Lower lobe of right lung (tissue), 2 donors: ENCODE measurements around the gene ADGRG1. TPM values are rescaled to one million over a fixed set of nuclear protein-coding genes. Genes with fewer than 3 reads are reported as not detected.
A peak's percentile ranks its signal among the peaks of the same experiment; 100 is the strongest.

ENCODE experiments used
- ATAC-seq, 2 donors: fragments of 200-7000 bp; cut with Tn5 transposase; one replicate each; pipeline ENCODE4 v1.9.1; 2020 to 2022; ENCODE audit warnings: mild to moderate bottlenecking in 2 of 2, moderate library complexity in 2 of 2
- DNase-seq: peaks from one replicate; pipeline ENCODE4 v3.0.0-alpha.2; 2020
- H3K27ac ChIP-seq: fragments of 200-600 bp; one replicate; pipeline ENCODE4 v1.8.0; 2022
- H3K27me3 ChIP-seq: fragments of 200-600 bp; one replicate; pipeline ENCODE4 v1.8.0; 2022; ENCODE audit warnings: low read depth
- H3K36me3 ChIP-seq: fragments of 200-600 bp; one replicate; pipeline ENCODE4 v1.8.0; 2022; ENCODE audit warnings: mild to moderate bottlenecking
- H3K4me1 ChIP-seq: fragments of 200-600 bp; one replicate; pipeline ENCODE4 v1.8.0; 2022
- H3K4me3 ChIP-seq: fragments of 200-600 bp; one replicate; pipeline ENCODE4 v1.8.0; 2022; ENCODE audit warnings: mild to moderate bottlenecking
- H3K9me3 ChIP-seq: fragments of 200-600 bp; one replicate; pipeline ENCODE4 v1.8.0; 2022
- intact Hi-C: fragments of 100-400 bp; cut with DNase I; formaldehyde crosslinking; loops from one replicate; pipeline ENCODE4 v1.11.0; 2022
- total RNA-seq: library from RNA; stranded (reverse); fragmentation: NEBNext Ultra II Directional; extraction: Animal tissue kit (Norgen Biotek cat#: 25700); gene quantifications from one replicate; pipeline ENCODE4 v1.2.1, GENCODE V29; 2021
- TF ChIP-seq, protein P1 (sequence below): fragments of 200-600 bp; IDR thresholded peaks from one replicate; pipeline ENCODE4 v1.8.0; 2022; ENCODE audit warnings: antibody characterized with exemption, mild to moderate bottlenecking
- donor health status: DM: no; HTN: yes; CAD: no; lungs with severe emphysema.

The ADGRG1 gene
- total RNA-seq, 1 donor from 2014 or later, result 37.9 TPM

DNA sequence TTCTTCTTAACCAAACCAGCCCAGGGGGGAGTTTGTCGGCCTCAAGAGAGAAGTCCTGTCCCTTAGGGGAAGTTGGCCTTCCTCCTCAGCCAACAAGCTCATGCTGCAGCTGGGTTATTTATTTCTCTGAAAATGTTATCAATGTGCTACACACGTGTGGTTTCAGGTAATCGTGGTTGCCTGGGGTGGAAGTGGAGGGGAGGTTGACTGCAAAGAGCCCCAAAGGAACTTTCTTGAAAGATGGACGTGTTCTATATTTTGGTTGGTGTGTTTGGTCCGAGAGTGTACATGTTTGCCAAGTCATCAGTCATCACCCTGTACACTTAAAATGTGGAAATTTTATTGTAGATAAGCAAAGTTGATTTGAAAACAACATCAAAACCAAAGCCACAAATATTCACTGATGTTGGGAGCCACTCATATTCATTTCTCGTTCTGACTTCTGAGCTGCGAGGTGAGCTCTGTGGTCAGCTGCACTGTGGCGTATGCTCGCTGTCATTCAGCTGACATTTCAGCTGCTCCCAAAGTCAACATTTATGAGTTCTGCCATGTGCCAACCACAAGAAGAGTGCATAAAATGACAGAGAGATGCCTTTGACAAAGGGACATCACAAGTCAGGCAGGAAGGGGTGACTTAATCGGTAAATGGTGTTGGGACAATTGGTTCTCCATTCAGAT is 26.5 kb upstream of the ADGRG1 start:
- no peaks in the 10 kb centered on the region for H3K27me3 ChIP-seq
- no peak for DNase-seq
- H3K4me1 ChIP-seq, result peaks cover 7% of the 10 kb centered on the region
- intact Hi-C loops, result no loop called here
- no peaks in the 10 kb centered on the region for H3K36me3 ChIP-seq
- ATAC-seq, result peak; percentile 56 to 59
- H3K4me3 ChIP-seq, result no peak overlapping the region
- H3K27ac ChIP-seq, result no peak overlapping the region
- TF ChIP-seq, protein P1, sequence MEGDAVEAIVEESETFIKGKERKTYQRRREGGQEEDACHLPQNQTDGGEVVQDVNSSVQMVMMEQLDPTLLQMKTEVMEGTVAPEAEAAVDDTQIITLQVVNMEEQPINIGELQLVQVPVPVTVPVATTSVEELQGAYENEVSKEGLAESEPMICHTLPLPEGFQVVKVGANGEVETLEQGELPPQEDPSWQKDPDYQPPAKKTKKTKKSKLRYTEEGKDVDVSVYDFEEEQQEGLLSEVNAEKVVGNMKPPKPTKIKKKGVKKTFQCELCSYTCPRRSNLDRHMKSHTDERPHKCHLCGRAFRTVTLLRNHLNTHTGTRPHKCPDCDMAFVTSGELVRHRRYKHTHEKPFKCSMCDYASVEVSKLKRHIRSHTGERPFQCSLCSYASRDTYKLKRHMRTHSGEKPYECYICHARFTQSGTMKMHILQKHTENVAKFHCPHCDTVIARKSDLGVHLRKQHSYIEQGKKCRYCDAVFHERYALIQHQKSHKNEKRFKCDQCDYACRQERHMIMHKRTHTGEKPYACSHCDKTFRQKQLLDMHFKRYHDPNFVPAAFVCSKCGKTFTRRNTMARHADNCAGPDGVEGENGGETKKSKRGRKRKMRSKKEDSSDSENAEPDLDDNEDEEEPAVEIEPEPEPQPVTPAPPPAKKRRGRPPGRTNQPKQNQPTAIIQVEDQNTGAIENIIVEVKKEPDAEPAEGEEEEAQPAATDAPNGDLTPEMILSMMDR, result no peak
- H3K9me3 ChIP-seq, result no peaks in the 10 kb centered on the region

DNA sequence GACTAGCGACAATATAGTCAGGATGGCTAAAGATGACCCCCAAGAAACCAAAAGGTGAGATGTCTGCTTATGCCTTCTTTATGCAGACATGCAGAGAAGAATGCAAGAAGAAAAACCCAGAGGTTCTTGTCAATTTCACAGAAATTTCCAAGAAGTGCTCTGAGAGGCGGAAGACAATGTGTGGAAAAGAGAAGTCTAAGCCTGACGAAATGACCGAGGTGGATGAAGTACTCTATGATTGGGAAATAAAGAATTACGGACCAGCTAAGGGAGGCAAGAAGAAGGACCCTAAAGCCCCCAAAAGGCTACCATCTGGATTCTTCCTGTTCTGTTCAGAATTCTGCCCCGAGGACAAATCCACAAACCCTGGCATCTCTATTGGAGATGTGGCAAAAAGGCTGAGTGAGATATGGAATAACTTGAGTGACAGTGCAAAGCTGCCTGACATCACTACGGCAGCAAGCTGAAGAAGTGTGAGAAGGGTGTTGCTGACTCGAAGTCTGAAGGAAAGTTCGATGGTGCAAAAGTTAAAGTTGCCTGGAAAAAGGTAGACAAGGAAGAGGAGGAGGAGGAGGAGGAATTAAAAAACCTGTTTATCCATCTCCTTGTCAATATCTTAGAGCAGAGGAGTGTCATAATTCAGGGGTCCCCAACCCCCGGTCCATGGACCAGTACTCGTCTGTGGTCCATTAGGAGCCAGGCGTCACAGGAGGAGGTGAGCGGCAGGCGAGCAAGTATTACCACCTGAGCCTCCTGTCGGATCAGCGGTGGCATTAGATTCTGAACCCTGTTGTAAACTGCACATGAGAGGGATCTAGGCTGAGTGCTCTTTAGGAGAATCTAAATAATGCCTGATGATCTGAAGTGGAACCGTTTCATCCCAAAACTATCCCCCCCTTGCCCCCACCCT is 25.1 kb upstream of the ADGRG1 start:
- DNase-seq (no peak), ATAC-seq (no peak)
- TF ChIP-seq, protein P1, result no peak
- Histone ChIP-seq H3K36me3 (no peaks in the 10 kb centered on the region), H3K4me3 (no peak overlapping the region), H3K27me3 (no peaks in the 10 kb centered on the region), H3K27ac (no peak overlapping the region), H3K9me3 (no peaks in the 10 kb centered on the region), H3K4me1 (peaks cover 7% of the 10 kb centered on the region)
- intact Hi-C loops, result no loop called here

DNA sequence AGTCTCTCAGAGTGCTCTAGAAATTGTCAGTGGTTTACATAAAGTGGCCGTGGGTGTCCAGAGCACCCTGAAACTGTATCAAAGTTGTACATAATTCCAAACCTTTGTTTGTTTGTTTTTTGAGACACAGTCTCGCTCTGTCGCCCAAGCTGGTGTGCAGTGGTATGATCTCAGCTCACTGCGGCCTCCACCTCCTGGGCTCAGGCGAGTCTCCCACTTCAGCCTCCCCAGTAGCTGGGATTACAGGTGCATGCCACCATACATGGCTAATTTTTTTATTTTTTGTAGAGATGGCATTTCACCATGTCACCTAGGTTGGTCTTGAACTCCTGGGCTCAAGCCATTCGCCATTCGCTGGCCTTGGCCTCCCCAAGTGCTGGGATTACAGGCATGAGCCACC is 24.3 kb upstream of the ADGRG1 start:
- H3K27ac ChIP-seq, result no peak overlapping the region
- intact Hi-C loops, result no loop called here
- DNase-seq, result no peak

DNA sequence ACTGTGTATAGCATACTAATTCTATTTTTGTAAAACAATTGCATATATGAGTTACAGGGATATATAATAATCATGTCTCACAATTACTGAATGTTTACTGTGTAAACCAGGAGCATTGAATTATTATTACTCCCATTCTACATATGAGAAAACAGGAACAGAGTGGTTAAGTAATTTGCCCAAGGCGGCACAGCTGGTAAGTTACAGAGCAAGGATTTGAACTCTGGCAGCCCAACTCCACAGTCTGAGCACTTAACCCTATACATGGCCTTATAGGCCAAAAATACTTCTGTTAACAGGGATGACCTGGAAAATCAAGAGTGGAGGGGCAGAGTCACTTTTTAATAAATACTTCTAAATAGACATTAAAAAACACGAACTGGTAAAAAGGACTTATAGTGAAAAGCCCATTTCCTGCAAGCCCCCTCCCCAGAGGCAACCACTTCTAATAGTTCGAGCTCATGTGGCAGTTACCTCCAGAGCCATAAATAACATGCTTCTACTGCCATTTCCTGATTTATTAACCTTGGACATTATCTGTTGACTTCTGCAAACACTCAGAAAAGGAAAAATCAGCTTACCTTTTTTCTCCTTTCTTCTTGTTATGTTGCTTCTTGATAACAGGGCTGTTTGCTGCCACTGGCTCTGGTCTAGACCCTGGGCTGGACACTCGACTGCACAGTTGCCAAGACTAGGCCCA is 22.1 kb upstream of the ADGRG1 start:
- H3K4me1 ChIP-seq, result peaks cover 14% of the 10 kb centered on the region
- ATAC-seq (no peak), DNase-seq (no peak)
- H3K27me3 ChIP-seq, result no peaks in the 10 kb centered on the region
- intact Hi-C loops, result no loop called here
- H3K27ac ChIP-seq, result no peak overlapping the region
- no peaks in the 10 kb centered on the region for H3K36me3 ChIP-seq
- TF ChIP-seq, protein P1, result no peak
- no peaks in the 10 kb centered on the region for H3K9me3 ChIP-seq
- no peak overlapping the region for H3K4me3 ChIP-seq

More for the DNA sequence above, 24.3 kb upstream of the ADGRG1 start:
- Histone ChIP-seq H3K4me3 (no peak overlapping the region), H3K9me3 (no peaks in the 10 kb centered on the region), H3K27me3 (no peaks in the 10 kb centered on the region), H3K36me3 (no peaks in the 10 kb centered on the region), H3K4me1 (peaks cover 9% of the 10 kb centered on the region)
- TF ChIP-seq, protein P1, result no peak
- no peak for ATAC-seq

DNA sequence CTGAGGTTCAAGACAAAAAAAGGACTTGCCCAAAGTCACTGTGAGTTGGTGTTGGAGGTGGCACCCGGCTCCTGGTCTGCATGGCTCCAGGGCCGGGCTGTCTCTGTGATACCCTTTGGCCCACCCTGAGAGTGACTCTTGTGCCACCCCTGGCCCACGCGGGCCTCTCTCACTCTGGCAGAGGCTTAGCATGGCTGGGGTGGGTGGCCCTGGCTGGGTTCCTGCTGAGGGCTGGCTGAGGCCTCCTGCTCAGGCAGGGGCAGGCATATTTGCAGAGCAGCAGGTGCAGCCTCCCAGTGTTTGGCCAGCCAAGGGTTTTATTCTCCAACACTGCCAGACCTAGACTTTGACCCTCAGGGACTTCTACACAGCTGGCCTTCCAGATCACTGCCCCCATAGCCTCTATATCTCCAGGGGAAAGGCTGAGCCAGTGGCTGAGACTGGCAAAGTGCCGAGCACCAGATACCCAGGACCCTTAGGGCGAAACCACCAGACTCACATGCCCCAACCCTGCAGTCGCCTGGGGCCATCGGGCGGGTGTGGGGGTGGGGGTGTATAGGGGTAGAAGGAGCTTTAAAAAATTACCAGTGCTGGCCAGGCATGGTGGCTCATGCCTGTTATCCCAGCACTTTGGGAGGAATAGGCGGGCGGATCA is 21.5 kb upstream of the ADGRG1 start:
- DNase-seq (no peak), ATAC-seq (peak in 1 of 2 donors; percentile 10)
- Histone ChIP-seq H3K9me3 (no peaks in the 10 kb centered on the region), H3K4me3 (no peak overlapping the region), H3K36me3 (no peaks in the 10 kb centered on the region), H3K27me3 (no peaks in the 10 kb centered on the region), H3K4me1 (peaks cover 14% of the 10 kb centered on the region), H3K27ac (no peak overlapping the region)
- intact Hi-C loops, result no loop called here
- TF ChIP-seq, protein P1, result no peak
